Stimulated activated CD4-positive, alpha-beta T cell treated with anti-CD3 and anti-CD28 coated beads, Interleukin-12 subunit alpha, Interleukin-12 subunit beta, amount 100 ng/mL, for 48 hours (primary cell): ENCODE results near the gene ROBO1.

ENCODE experiments used
- DNase-seq, 3 donors: peaks; one replicate each; pipeline ENCODE4 v3.0.0-alpha.2; 2020; ENCODE audit warnings: low read depth in 2 of 3, low spot score in 1 of 3

The ROBO1 gene

DNA sequence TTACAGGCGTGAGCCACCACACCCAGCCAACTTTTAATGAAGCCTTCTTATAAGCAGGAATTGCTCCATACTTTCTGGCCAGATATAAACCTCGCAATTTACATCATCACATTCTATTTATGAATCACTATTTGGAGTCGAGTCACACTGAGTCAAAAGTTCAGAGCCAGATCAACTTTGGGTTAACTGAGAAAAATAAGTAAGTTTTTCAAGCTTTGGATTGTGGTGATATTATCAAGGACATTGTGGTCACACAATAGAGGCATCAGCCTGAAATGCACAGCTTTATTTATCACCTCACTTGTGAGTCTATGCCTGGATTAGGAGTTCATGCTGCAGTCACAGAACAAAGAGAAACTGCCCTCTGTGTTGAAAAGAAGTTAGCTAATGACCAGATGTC, 1163.5 kb downstream of the ROBO1 start:
- no peak for DNase-seq

DNA sequence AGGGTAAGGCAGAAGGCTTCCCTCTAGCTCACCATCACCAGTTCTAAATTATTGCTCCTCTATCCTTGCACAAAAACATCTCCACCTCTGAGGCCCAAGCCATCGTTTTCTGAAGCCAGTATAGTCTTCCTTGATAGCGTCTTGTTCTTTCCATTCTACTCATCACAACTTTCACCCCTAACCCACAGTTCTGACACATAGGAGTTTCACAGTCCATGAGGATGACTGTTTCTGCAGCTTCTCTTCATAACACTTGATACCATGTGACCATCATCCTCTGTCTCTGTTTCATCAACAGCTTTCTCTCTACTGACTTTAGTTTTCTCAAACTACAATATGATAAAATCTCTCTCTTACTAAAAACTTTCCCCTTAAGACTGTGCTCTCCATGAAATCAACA, 1166.5 kb downstream of the ROBO1 start:
- DNase-seq = no peak

DNA sequence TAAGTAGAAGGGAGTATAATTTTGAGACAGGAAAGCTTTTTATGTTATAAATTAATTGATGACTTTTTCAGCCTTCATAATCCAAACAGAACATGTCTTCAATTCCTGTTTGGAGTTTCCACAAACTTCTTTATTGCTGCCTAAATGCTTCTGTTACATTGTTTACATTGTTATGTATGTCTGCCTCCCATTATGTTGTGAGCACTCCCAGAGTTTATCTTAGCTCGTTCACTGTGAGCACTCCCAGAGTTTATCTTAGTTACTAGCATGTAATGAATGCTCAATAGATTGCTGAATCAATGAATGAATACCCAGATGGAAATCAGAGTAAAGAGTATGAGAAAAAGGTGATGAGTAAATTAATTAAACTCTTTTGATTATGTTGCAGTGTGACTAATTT, 1178.0 kb downstream of the ROBO1 start:
- no peak for DNase-seq

DNA sequence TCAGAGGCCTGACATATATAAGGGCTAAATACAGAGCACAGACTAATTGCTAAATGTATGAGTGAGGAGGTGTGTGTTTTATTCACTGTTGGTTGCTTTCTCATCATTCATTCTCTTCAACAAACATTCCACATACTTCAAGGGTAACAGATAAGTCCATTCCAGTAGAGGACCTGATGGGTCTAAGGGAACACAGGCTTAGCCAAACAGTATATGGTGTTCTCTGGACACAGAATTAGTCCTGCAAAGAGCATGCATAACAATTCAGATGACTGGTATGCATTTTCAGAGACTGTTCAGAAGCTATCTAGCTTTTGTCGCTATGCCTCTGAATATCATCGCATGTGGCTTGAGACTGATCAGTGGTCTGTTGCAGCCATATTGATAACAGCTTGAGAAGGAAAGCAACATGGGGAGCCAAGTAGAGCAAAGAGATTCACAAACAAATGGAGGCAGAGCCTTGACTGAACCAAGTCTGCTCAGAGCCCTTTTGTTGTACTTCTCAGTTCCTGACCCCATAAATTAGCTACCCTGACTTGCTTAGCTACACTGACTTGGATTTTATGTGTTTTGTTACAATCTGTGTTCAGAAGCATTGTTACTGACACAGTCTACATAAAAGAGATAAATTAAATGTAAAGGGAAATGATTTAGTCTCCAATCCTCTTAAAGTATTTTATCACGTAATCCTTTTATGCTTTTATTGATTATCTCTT, 1178.7 kb downstream of the ROBO1 start:
- no peak for DNase-seq

DNA sequence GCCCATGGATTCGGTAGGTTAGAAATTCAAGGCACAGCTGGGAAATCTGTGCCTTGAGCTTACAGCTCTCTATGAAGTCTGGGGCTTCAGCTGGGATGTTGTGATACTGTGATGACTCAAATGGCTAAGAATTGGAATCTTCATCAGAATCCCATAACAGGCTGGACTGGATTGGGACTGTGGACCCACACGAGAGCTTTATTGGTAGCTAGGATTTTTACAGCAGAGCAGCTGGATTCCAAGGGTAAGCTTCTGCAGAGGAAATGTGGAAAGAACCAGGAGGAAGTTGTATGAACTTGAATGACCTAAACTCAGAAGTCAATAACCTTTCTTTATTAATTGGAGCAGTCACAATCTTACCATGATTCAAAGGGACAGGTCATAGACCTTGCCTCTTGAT, 1187.1 kb downstream of the ROBO1 start:
- no peak for DNase-seq

DNA sequence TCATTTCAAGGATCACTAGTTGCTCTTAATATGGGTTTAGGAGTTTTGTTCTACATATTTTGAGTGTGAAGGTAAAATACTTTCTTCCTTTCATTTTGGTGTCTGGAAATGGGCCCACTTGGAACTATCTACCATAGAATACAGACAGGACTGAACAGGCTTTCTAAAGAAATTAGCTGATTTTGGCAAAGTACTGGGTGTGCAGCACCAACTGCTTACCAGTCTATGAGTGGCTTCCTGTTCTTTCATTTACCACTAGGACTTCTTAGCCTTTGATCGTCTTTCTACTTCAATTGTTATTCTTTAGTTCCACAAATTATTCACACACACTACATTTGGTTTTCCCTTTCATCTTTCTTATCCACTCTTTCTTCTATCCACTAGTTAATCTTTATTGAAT, 1196.3 kb downstream of the ROBO1 start:
- no peak for DNase-seq

DNA sequence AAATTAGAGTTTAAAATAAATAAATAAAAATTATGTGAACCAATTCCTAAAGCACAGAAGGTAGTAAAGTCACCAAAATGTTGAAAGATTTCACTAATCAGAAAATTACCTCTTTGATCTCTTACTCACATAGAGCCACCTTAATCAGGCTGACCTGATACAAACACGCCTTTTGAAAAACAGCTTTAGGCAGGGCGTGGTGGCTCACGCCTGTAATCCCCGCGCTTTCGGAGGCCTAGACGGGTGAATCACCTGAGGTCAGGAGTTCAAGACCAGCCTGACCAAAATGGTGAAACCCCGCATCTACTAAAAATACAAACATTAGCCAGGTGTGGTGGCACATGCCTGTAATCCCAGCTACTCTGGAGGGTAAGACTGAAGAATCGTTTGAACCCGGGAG, 1197.3 kb downstream of the ROBO1 start:
- DNase-seq = no peak

DNA sequence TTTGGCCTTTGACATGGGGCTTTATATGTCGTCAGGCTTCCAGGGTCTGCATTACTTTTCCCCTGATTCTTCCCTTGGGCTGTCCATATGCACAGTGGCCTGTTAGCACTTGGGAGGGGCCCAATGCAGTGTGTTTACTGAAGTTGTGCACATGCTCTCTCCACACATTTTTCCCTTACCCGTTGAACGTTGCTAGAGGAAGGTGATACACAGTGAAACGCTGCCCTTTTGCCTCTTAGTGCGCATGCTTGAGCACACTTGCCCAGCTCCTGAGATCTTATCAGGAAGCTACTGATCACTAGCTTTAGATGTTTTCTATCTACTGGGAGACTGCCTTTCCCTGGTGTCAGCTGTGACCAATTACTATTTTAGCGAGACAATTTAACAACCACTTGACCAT, 1198.0 kb downstream of the ROBO1 start:
- DNase-seq = no peak

DNA sequence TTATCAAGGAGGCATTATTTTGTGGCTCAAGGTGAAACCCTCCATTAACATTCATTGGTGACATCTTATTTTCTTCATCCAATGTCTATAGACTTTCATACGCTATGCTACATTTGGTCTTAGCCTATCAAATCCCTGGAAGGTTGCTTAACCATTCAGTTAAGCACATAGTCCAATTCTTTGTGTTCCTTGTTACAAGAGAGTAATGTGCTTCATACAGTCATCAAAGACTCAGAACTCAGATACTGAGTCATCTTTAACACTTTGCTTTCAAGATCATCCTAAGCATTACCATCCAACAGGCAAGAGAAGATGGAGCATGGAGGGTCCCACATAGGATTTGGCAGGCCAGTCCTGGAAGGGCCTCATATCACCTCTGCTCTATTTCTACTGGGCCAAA, 1202.1 kb downstream of the ROBO1 start:
- DNase-seq = no peak

DNA sequence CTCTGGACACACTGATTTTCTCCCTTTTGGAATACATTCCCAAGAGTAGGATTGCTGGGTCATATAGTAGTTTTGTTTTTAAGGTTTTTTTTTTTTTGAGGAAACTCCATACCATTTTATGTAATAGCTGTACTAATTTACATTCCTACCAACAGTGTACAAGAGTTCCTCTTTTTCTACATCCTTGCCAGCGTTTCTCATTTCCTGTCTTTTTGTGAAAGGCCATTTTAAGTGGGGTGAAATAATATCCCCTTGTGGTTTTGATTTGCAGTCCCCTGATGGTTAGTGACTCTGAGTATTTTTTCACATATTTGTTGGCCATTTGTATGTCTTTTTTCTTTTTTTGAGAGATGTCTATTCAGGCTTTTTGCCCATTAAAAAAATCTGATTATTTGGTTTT, 1205.5 kb downstream of the ROBO1 start:
- no peak for DNase-seq
